SK-N-SH (cell line): ENCODE results near the gene AZU1.

Experiments
- CTCF ChIP-seq: fragments of 200-600 bp; sonication (generic); IDR thresholded peaks from 2 replicates; pipeline ENCODE4 v1.6.1; 2017; ENCODE audit warnings: antibody characterized with exemption, mild to moderate bottlenecking, moderate library complexity
- EP300 ChIP-seq, 2 experiments: IDR thresholded peaks; 2 replicates each; pipeline versions ENCODE4 v1.4.0 to v1.6.1; 2012; ENCODE audit warnings: borderline replicate concordance in 1 of 2, low read depth in 1 of 2, low read length in 1 of 2
- GABPA ChIP-seq: IDR thresholded peaks from 2 replicates; pipeline ENCODE4 v1.4.0; 2012; ENCODE audit warnings: low read depth, mild to moderate bottlenecking
- MEF2A ChIP-seq: IDR thresholded peaks from 2 replicates; pipeline ENCODE4 v1.4.0; 2012; ENCODE audit warnings: low read depth, borderline replicate concordance
- TCF12 ChIP-seq: IDR thresholded peaks from 2 replicates; pipeline ENCODE4 v1.4.0; 2012
- TF ChIP-seq, protein P1 (sequence below): IDR thresholded peaks from 2 replicates; pipeline ENCODE4 v1.4.0; 2012; ENCODE audit warnings: low read depth, borderline replicate concordance

DNA sequence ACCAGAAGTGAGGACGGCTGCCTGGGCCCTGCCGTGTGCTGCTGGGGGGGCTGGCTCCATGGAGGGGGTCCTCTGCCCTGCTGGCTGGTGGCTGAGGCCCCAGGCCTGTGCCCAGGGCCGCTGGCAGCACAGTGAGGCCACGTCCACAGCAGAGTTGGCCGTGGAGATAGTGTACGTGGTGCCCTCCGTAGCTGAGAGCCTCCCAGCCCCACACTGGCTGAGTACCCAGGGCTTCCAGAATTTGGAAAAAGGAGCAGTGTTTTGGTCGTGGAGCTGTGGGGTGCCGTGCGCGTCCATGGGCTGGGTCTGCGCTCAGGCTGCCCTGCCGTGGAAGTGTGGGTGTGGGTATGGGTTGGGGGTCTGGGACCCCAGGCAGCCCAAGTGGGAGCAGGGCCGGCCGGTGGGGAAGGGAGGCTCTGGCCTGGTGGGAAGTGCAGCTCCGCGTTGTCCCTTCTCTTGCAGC is 24.5 kb upstream of the AZU1 start:
- no peak for TF ChIP-seq GABPA
- TF ChIP-seq EP300 (IDR thresholded peaks at IDR 0.05; ENCODE audit: borderline replicate concordance in 1 of 2, low read depth in 1 of 2, low read length in 1 of 2) = no peak
- no peak for TF ChIP-seq CTCF
- no peak for TF ChIP-seq MEF2A
- no peak for TF ChIP-seq TCF12
- TF ChIP-seq, protein P1, sequence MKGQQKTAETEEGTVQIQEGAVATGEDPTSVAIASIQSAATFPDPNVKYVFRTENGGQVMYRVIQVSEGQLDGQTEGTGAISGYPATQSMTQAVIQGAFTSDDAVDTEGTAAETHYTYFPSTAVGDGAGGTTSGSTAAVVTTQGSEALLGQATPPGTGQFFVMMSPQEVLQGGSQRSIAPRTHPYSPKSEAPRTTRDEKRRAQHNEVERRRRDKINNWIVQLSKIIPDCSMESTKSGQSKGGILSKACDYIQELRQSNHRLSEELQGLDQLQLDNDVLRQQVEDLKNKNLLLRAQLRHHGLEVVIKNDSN = no peak
